Measurements from ENCODE around the gene STRADB.
"Not testable (repeated sequence)": the region's sequence is repeated elsewhere in the genome, so short reads cannot be mapped to it uniquely, and the experiment has no call there.

Gene STRADB, protein sequence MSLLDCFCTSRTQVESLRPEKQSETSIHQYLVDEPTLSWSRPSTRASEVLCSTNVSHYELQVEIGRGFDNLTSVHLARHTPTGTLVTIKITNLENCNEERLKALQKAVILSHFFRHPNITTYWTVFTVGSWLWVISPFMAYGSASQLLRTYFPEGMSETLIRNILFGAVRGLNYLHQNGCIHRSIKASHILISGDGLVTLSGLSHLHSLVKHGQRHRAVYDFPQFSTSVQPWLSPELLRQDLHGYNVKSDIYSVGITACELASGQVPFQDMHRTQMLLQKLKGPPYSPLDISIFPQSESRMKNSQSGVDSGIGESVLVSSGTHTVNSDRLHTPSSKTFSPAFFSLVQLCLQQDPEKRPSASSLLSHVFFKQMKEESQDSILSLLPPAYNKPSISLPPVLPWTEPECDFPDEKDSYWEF

DNA sequence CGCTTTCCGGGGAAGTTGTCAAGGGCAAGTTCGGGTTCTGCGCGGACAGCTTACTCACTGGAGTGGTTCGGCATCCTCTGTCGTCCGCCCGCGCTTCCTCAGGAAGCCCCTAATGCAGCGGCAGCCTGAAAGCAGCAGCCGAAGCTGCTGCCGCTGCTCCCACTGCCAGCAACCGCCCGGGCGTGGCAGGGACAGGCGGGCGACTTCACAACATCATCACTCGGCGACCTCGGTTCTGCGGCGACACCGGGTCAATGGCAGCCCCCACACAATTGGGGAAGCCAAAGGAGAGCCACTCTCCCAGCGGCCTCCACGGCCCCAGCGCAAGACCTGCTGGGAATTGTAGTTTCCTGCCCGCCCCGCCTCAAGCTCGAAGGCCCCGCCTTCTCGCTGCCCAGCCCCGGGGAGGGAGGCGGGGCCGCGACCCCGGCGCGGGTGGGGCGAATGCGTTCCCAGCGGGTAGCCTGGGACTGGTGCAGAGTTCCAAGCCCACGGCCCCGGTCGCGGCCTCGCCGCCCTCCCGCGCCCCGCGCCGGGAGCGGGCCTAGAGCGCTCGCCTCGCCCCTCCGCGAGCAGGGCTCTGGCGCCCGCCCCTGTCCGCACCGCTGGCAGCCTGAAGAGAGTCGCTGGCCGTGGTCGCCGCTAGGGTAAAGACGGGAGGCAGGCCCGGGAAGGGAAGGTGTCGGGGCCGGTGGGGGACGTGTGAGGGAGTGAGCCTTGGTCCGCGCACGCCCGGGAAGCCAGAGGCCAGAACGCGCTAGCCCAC, at the start of gene STRADB, which contains the start of gene TRAK2:
TSS of gene STRADB (plus strand) at position 449 of the 766 bp plus-strand sequence. CDS start 3,101 bp downstream, outside the sequence.
TSS of gene TRAK2 (minus strand) at position 167 of the 766 bp plus-strand sequence. CDS start 30,951 bp downstream, outside the sequence.
- peak; percentile 88 to 96 for DNase-seq (ENCODE audit: low read depth in 2 of 2)

DNA sequence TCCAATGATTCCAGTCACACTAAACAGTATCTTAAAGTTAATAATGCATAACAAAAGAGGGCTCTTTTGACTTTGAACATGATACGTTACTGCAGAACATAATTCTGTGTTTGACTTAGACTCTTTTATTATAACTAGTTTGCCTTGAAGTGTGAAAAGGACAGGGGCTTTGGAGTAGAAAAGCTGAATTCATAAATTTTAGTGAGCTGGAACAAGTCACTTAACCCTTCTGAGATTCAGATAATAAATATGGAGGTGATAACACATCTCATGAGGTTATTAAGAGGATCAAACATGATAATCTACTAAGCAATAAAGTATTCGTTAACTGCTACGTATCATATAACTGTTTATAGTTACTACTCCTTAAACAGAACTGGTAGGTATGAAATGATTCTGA, 49.7 kb upstream of the STRADB start:
- DNase-seq (ENCODE audit: low read depth in 2 of 2) = no peak

DNA sequence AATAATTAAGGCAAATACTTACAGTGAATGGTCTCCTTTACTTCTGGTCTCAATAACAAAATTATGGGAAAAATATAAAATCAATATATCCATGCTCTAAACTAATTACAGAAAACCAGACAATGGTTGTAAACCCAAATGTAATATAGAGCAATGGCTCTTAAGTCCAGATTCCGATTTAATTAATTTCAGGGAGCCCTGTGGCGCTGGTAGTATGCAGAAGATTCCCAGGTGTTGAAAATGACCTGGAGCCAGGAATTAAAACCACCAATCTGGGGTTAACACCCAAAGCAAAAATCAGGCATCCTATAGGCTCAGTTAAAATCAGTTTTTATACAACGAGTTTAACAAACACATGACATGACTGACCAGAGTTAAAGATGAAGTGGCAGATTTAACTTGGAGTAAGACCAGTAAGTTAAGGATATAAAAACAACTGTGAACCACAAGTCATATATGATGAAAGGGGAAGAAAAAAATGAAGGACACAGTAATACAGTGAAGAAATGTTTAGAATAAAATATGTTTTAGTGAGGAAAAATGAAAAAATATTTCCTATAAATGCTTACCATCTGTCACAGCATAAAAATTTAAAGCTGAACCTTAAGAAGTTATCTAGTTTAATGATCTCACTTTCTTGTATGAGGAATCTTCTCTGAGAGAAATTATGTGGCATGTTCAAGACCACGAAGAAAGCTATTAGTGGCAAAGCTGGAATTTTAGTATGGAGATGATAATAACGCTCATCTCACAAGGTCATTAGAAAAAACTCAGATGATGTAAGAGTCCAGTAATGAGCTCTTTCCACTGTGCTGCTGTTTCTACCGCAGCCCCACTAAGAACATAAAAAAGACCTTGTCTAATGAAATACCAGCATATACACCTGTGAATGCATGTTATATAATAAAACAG, 48.6 kb upstream of the STRADB start:
- DNase-seq (ENCODE audit: low read depth in 2 of 2) = no peak

- no peak for DNase-seq (ENCODE audit: low read depth in 2 of 2)
Observed at GRCh38 chr2:201403880-201404279, 47.7 kb upstream of the STRADB start.

- no peak for DNase-seq (ENCODE audit: low read depth in 2 of 2)
Observed at GRCh38 chr2:201404699-201405280, 46.8 kb upstream of the STRADB start.

- no peak for DNase-seq (ENCODE audit: low read depth in 2 of 2)
Observed at GRCh38 chr2:201406077-201406662, 45.4 kb upstream of the STRADB start.

GRCh38 chr2:201407265-201407664, 44.3 kb upstream of the STRADB start:
- DNase-seq (ENCODE audit: low read depth in 2 of 2) = no peak

DNA sequence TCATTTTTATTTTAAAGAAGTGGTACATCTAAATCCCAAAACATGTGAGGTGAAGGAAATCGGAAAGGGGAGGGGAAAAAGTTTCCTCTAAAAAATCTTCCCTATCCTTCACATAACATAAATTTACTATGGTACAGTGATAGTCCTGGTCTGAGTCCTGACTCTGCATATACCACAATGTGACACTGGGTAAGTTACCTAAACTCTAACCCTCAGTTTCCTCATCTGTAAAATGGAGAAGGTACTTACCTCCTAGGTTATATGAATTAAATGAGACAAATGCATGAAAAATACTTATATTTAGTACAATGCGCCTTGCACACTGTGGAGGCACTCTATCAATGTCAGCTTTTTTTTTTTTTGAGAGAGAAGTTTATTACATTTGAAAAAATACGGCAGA, 42.6 kb upstream of the STRADB start:
- no peak for DNase-seq (ENCODE audit: low read depth in 2 of 2)

GRCh38 chr2:201411421-201411820, 40.1 kb upstream of the STRADB start:
- no peak for DNase-seq (ENCODE audit: low read depth in 2 of 2)

DNA sequence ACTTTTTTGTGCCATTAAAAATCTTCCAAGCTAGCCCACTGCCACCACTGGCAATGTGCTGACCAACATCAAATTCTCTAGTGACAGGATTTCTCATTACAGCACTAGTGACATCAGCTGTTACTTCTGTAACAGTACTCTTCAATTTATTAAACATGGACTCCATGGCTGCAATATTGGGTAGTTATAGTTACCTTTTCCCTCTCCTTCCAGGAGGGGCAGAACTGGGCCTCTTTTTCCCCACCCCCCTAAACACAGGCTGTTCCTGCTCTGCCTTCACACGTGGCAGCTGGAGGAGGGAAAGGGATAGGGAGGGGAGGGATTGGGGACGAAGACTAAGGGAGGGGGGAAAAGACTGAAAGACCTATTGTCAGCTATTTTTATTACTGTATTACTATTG, 38.4 kb upstream of the STRADB start:
- no peak for DNase-seq (ENCODE audit: low read depth in 2 of 2)

DNA sequence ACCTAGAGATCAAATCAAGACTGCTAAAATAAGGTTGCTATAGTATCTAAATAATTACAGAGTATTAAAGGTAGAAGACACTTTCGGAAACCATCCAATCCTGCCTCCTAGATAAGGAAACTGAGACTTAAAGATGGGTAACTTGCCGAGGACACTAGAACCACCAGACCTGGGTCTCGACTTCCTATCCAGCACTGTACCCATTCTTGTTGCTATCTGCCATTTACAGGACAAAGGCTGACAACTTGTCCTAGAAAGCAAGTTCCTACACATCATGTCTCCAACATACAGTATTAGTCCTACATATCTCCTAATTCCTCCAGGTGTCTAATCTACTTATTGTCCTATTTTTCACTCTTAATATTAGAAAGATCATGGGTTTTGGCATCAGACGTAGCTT, 38.0 kb upstream of the STRADB start:
- DNase-seq (ENCODE audit: low read depth in 2 of 2) = no peak

GRCh38 chr2:201414099-201415023, 37.2 kb upstream of the STRADB start:
- DNase-seq (ENCODE audit: low read depth in 2 of 2) = no peak

DNA sequence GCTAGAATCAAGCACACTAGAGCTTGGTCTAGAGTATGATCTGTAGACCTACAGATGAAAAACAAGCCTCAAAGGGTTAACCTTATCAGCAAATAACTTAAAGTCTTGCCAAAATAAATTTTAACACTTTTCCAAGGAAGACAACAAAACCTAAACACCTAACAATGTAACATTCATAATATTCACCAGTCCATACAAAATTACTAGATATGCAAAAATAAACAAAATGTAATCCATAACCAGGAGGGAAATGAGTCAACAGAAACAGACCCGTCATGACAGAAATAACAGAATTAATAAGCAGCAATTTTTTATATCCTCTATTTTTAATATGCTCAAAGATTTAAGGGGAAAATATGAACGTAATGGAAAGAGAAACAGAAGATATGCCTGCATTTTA, 36.4 kb upstream of the STRADB start:
- no peak for DNase-seq (ENCODE audit: low read depth in 2 of 2)

DNA sequence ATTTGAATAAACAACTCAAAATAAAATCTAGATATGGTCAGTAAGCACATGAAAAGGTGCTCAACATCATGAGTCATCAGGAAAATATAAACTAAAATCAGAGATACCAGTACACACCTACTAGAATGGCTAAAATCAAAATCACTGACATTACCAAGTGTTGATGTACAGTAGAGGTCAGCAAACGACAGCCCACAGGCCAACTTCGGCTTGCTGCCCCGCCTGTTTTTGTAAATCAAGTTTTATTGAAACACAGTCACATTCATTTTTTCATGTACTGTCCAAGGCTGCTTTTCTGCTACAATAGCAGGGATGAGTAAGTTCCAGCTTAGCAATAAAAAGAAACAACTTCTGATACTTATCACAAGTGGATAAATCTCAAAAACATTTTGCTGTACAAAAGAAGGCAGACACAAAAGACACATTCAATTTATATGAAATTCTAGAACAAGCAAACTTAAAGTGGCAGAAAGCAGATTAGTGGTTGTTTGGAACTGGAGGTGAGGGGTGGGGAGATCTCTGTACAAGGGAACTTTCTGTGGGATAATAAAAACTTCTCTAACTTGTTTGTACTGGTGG, 32.4 kb upstream of the STRADB start:
- no peak for DNase-seq (ENCODE audit: low read depth in 2 of 2)

- DNase-seq (ENCODE audit: low read depth in 2 of 2) = no peak
Observed at GRCh38 chr2:201419986-201420385, 31.6 kb upstream of the STRADB start.

- DNase-seq (ENCODE audit: low read depth in 2 of 2) = no peak
Observed at GRCh38 chr2:201420442-201421113, 31.0 kb upstream of the STRADB start.

GRCh38 chr2:201425952-201426351, 25.6 kb upstream of the STRADB start:
- no peak for DNase-seq (ENCODE audit: low read depth in 2 of 2)

GRCh38 chr2:201428366-201428765, 23.2 kb upstream of the STRADB start:
- not testable (repeated sequence) for DNase-seq (ENCODE audit: low read depth in 2 of 2)

- not testable (repeated sequence) for DNase-seq (ENCODE audit: low read depth in 2 of 2)
Observed at GRCh38 chr2:201429835-201430234, 21.7 kb upstream of the STRADB start.
